Fibroblast of skin of left biceps (primary cell): ENCODE data around the gene GPR132.
A peak's percentile ranks its signal among the peaks of the same experiment; 100 is the strongest.
"Not testable (repeated sequence)": the region's sequence is repeated elsewhere in the genome, so short reads cannot be mapped to it uniquely, and the experiment has no call there.

Source experiments
- DNase-seq, 2 experiments: peaks; one replicate each; pipeline ENCODE4 v3.0.0-alpha.2; 2013; ENCODE audit warnings: low read depth in 2 of 2

Gene GPR132

DNA sequence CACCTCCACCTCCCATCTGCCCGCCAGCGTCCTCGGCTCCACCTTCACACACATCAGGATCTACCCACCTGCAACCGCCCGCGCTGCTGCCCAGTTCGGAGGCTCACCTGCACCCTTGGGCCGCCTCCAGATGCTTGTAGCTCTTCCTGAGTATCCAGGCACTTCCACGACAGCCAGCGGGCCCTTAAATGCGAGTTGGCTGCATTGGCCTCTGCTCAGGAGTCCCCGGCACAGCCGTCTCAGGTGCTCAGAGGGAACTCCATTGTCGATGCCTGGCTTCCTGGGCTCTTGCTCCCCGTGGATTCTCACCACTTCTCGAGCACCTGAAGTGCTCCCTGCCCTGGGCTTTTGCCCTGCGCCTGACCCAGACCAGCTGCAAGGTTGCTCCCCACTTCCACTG lies 22.4 kb downstream of the GPR132 start:
- no peak for DNase-seq

DNA sequence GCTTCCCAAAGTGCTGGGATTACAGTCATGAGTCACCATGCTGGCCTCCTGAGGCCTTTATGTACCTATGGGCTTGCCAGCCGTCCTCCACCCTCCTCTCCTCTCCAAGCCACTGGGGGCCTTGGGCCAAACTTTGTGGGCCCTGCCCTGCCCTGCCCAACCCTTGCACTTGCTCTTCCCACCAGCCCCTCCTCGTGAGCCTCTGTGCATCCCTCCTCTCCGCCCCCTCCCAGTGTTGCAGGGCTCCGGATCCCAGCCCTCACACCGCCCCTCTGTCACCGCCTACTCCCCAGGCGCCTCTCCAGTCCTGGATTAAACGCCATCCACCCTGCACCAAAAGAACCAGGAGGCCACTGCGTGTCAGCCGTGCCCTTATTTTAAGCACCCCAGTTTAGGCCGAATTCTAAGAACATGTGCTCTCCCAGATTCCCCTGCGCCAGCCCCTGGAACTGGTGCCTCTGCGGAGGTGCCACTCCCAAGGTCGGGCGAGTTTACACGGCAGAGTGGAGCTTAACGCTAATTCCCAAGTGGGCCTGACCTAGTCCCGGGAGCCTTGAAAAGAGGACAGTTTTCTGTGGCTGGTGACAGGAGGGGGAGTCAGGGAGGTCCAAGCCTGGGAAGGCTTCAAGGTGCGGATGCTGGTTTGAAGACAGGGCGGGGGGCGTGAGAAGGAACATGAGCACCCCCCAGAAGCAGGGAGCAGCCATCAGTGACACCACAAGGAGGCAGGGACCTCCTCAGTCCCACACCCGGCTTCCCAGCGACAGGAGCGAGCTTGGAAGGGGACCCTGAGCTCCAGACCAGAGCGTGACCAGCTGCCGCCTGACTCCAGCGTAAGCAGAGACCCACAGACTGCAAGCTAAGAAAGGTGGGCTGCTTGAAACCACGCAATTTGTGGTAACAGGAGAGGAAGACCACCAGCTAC lies 23.1 kb downstream of the GPR132 start:
- no peak for DNase-seq

DNA sequence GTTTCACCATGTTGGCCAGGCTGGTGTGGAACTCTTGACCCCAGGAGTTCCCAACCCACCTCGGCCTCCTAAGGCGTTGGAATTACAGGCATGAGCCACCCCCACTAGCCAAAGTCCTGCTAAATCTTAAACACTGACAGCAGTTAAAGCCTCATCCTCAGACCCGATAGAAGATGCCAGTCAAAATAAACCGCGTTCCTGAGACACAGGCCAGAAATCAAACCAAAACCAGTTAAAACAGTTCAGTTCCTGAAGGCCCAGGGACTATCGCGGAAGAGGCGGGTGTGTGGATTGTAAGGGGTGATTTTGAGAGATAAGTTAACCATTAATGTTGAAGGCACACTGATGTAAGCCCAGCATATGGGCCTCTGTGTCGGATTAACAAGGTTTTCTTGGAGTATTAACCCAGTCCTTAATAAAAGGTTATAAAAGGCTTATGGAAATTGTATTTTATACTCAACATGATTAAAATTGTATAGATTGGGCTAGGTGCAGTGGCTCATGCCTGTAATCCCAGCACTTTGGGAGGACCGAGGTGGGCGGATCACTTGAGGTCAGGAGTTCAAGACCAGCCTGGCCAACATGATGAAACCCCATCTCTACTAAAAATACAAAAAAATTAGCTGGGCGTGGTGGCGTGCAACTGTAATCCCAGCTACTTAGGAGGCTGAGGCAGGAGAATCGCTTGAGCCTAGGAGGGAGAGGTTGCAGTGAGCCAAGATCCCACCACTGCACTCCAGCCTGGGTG lies 25.6 kb downstream of the GPR132 start:
- no peak for DNase-seq

DNA sequence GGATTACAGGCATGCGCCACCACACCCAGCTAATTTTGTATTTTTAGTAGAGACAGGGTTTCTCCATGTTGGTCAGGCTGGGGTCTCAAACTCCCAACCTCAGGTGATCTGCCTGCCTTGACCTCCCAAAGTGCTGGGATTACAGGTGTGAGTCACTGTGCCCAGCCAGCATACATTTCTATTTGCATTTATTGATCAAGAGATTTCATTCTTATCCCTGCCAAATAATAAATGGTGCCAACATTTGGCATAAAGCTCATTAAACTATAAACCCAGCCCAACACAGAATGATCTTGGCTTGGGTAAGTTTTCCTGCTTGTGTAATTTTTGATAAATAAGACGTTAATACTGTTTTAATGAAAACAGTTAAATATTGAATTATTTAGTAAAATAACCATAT lies 29.6 kb downstream of the GPR132 start:
- not testable (repeated sequence) for DNase-seq

DNA sequence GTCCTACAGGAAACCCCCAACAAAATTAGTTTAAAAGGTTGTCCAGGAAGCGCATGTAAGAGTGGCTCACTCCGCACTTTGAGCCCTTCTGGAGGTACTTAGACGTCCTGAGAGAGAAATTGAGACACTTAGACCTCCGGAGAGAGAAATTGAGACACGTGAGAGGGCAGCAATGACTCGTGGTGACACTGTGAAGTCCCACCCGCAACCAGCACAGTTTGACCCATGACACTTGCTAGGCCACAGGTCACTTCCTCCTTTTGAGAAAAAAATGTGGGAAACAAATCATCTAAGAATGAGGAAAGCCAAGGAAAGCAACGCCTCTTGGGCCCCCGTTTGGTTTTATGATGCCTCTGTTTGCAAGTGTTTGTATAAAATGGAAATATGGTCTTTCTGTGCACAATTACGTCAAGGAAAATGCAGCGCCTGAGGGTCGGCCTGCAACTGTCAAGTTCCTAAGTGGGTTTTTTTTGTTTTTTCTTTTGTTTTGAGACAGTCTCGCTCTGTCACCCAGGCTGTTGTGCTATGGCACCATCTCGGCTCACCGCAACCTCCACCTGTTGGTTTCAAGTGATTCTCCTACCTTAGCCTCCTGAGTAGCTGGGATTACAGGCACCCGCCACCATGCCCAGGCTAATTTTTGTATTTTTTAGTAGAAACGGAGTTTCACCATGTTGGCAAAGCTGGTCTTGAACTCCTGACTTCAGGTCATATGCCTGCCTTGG lies 30.8 kb downstream of the GPR132 start:
- no peak for DNase-seq

DNA sequence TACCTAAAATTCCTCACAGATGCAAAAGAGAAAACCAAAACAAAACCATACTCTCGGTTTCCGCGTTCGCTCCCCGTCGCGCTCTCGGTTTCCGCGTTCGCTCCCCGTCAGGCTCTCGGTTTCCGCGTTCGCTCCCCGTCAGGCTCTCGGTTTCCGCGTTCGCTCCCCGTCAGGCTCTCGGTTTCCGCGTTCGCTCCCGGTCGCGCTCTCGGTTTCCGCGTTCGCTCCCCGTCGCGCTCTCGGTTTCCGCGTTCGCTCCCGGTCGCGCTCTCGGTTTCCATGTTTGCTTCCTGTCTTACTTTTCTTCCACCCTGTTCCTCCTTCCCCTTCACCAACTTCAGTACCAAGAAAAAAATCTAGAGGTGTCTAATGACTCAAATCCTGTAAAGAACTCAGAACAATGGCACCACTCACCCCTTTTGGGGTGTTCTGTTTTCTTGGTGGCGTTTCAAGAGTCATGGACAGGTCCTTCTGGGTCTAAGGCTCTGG lies 31.8 kb downstream of the GPR132 start:
- DNase-seq, result not testable (repeated sequence)

DNA sequence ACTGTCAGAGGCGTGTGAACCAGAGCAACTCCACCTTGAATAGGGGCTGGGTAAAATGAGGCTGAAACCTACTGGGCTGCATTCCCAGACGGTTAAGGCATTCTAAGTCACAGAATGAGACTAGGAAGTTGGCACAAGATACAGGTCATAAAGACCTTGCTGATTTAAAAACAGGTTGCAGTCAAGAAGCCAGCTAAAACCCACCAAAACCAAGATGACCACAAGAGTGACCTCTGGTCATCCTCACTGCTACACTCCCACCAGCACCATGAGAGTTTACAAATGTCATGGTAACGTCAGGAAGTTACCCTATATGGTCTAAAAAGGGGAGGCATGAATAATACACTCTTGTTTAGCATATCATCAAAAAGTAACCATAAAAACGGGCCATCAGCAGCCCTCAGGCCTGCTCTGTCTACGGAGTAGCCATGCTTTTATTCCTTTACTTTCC lies 32.8 kb downstream of the GPR132 start:
- not testable (repeated sequence) for DNase-seq

DNA sequence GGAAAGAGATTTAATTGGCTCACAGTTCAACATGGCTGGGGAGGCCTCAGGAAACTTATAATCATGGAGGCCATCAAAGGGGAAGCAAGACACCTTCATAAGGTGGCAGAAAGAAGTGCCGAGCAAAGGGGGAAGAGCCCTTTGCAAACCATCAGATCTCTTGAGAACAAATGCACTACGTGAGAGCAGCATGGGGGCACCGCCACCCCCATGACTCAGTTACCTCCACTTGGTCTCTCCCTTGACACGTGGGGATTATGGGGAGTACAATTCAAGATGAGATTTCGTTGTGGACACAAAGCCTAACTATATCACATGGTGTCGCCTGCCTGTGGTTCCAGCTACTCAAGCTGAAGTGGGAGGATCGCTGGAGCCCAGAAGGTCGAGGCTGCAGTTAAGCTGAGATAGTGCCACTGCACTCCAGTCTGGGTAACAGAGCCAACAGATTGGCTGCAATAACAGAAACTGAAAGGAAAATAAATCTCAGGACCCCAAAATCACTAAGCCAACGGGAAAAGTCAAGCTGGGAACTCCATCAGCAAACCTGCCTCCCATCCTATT lies 34.3 kb downstream of the GPR132 start:
- no peak for DNase-seq

DNA sequence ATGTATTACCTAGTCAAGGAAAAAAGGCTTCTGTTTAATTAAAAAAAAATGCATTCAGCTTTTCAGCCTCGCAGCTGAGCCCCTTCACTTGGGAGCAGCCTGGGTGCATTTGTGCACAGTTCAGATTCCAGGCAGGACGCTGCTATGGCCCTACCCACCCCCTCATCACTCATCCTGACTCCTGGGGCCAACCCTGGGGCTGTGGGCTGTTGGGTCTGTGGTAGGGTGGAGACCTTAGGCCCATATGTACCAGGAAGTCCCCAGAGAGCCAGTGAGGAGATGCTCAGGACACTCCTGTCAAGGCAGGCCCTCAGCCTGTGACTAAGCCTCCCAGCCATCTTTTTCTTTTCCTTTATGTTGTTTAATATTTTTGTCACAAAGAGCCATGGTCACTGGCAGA lies 35.0 kb downstream of the GPR132 start:
- no peak for DNase-seq

DNA sequence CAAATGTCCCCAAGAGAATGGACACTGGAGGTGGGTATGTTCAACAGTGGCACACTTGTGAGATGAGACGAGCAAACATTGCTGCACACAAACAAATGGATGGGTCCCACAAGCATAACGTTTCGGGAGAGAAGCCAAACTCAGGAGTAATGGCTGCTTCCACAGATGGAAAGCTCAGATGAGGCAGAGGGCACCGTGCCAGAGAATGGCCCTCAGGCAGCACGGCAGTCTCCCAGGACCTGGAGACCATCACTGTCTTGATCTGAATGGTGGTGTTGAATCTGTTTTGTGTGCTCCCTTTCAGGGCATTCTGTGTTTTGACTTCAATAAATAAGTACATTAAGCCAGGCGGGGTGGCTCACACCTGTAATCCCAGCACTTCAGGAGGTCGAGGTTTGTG lies 35.8 kb downstream of the GPR132 start:
- DNase-seq, result no peak

DNA sequence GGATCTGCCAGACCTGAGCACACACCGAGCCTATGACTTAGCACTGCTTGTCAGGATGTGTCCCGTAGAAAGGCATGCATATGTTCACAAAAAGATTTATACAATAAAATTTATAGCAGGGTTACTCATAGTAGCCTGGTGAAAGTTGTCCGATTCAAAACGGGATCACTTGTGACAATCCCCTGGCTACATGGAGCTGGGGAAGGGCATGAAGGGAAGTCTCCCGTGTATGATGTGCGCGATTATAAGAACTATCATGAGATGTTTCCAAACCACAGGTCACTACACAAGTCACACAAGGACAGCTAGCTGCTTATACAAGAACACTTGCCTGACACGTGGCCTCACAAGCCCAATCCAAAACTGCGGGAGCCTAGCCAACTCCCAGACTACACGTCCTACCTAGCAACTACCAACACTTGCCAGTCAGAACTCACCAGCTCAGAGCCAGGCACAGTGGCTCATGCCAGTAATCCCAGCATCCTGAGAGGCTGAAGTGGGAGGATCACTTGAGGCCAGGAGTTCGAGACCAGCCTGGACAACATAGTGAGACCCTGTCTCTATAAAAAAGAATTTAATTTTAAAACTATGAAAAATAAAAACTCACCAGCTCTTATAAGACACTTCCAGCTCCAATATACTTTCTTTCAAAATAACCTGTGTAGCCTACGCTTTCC lies 36.8 kb downstream of the GPR132 start:
- DNase-seq, result no peak

DNA sequence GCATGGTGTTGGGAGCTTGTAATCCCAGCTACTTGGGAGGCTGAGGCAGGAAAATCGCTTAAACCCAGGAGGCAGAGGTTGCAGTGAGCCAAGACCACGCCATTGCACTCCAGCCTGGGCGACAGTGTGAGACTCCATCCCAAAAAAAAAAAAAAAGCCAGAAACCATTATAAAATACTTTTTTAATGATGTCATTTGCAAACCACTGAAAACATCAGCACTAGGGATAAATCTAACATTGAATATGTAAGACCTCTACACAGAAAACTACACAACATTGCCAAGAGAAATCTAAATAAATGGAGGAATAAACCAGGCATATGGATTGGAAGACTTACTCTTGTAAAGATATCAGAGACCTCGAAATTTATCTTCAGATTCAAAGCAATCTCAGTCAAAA lies 37.5 kb downstream of the GPR132 start:
- not testable (repeated sequence) for DNase-seq

DNA sequence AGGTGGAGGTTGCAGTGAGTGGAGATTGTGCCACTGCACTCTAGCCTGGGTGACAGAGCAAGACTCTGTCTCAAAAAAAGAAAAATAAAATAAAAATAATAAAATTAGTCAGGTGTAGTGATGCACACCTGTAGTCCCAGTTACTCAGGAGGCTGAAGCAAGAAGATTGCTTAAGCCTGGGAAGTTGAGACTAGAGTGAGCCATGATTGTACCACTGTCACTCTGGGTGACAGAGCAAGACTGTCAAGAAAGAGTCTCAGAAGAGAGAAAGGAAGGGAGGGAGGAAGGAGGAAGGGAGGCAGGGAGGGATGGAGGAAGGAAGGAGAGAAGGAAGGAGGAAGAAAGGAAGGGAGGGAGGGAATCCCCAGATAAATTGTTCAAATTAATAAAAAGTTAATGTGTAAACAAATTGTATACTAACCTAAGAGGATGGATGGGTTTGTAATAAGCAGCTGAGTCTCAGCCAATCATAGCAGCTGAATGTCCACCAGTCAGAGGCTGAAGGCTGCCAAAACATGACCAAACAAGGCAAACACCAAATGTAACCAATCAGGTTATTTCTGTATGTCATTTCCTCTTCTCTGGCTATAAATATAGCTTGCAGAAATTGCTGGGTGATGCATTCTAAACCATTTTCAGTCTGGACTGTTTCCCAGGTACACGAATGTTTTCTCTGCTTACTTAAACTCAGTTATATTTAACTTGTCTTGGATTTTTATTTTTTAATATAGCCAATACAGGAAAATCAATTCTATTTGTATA lies 38.2 kb downstream of the GPR132 start:
- DNase-seq, result no peak

DNA sequence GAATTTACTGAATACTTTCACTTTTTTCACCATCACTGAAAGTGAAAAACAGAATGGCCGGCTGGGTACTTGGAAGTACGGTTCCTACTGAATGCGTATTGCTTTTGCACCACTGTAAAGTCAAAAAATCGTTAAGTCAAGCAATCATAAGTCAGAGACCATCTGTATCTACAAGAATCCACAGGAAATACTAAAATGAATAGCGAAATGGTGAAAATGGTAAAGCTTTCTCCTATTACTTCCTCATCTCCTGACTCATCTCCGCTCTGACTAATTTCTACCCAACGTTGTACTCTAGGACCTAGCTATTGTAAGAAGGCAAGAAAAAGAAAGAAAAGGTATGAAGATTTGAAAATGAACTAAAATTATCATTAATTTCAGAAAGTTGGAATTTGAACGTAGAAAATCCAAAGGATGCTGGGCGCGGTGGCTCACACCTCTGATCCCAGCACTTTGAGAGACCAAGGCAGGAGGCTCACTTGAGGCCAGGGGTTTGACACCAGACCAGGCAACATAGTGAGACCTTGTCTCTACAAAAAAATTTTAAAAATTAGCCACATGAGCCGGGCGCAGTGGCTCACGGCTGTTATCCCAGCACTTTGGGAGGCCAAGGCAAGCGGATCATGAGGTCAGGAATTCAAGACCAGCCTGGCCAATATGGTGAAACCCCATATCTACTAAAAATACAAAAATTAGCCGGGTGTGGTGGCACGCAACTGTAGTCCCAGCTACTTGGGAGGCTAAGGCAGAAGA lies 39.0 kb downstream of the GPR132 start:
- no peak for DNase-seq

DNA sequence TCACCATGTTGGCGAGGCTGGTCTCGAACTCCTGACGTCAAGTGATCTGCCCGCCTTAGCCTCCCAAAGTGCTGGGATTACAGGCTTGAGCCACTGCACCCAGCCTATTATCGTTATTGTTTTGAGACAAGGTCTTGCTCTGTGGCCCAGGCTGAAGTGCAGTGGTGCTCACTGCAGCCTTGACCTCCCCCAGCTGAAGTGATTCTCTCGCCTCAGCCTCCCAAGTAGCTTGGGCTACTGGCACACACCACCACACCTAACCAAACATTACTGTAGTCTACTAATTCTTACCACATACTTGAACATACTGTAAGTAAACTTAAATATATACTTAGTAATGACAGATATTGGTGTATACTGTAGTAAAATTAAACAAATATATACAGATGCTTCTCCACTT lies 39.8 kb downstream of the GPR132 start:
- no peak for DNase-seq

DNA sequence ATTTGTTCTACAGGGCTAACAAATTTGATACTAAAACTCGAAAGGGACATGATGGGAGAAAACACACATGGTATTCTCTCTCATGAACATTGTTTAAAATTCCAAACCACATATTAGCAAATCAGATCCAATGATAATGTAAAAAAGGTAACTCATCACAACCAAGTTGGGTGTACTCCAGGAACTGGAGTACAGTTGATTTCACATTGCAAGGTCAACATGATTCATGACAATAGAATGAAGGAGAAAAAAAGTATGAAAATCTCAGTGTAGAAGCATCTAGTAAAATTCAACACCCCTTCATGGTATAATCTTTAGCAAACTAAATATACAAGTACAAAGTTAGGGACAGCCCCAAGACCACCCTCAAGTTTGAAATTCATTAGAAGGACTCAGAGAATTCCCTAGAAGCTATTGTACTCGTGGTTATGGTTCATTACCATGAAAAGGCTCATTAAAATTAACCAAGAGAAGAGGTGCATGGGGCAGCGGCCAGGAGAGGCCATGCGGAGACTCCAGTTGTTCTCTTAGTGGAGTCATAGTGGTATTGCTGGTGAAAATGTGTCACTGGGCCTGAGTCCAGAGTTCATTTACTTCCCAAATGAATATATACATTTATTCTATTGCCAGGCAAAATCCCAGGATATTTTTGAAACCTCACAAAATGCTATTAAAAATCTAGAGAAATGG lies 41.3 kb downstream of the GPR132 start:
- peak; percentile 39 for DNase-seq

DNA sequence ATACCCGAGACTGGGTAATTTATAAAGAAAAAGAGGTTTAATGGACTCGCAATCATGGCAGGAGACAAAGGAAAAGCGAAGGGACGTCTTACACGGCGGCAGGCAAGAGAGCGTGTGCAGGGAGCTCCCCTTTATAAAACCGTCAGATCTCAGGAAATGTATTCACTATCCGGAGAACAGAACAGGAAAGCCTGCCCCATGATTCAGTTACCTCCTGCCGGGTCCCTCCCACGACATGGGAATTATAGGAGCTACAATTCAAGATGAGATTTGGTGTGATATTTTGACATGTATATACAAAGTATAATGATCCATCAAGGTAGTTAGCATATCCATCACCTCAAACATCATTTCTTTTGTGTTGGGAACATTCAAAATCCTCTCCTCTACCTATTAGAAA lies 42.1 kb downstream of the GPR132 start:
- DNase-seq, result no peak

DNA sequence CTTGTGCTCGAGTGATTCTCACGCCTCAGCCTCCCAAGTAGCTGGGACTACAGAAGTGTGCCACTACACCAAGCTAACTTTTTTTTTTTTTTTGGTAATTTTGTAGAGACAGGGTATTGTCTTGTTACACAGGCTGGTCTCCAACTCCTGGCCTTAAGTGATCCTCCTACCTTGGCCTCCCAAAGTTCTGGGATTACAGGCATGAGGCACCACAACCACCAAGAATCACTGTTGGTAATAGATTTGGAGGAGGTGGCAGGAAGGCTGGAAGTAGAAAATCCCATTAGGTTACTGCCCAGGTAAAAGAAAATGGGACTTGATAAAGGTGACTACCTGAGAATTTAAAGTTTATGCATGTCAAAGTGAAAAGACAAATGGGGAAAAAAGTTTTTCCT lies 43.0 kb downstream of the GPR132 start:
- DNase-seq, result no peak

DNA sequence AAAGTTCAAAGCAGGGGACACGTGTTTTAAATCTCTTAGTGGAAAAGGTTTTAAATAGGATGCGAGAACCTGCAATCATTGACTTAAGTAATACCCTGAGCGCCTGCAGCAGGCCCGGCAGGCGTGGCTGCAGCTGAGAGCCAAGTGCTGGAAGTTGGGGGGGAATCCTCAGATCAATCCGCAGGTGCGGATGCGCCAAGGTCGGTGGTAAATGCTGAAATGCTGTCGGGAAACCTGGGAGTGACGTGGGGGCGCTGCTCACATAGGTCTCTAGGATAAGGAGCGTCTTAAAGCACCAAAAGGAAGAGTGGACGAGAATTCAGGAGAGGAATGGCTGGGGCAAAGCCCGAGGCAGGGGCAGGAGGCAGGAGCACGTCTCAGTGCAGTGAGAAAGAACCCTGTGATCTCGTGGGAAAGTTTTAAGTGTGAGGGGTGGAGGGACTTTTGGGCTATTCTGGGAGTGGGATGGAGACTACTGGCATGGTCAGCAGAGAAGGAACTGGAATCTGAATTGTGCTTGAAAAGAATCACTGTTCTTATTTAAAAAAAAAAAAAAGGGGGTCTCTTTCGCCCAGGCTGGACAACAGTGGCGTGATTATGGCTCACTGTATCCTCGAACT lies 43.5 kb downstream of the GPR132 start:
- no peak for DNase-seq
